H1 (cell line): ENCODE data around the gene KCNJ10. TPM values are rescaled to one million over a fixed set of nuclear protein-coding genes. Genes with fewer than 3 reads are reported as not detected.

Source experiments
- CTCF ChIA-PET: fragments of 300-600 bp; sonication (Branson Sonifier 250); formaldehyde crosslinking; loops from one replicate; lab custom pipeline; 2021; ENCODE audit not compliant: partially characterized antibody; lab: Charles Lee
- POLR2A ChIA-PET: fragments of 300-600 bp; sonication (Branson Sonifier 250); formaldehyde crosslinking; loops from one replicate; lab custom pipeline; 2021; ENCODE audit warnings: inconsistent platforms; ENCODE audit not compliant: partially characterized antibody; lab: Charles Lee
- DNase-seq, 2 experiments: peaks; one replicate each; pipeline versions ENCODE4 v3.0.0 to v3.0.0-alpha.2; 2010 to 2022; ENCODE audit warnings: low spot score in 2 of 2, low read depth in 1 of 2, mixed read lengths in 1 of 2
- FAIRE-seq: peaks from 2 replicates; lab custom pipeline; 2011; peaks lifted over from hg19 to GRCh38; lab: Jason Lieb, UNC
- H2AFZ ChIP-seq: 2 replicates; pipeline ENCODE4 v1.8.1; 2012; ENCODE audit warnings: low read length, inconsistent platforms
- H2AK5ac ChIP-seq: 2 replicates; pipeline ENCODE4 v1.6.1; 2013; ENCODE audit warnings: low read depth, low read length
- H2BK120ac ChIP-seq: replicated peaks from 2 replicates; pipeline ENCODE3; 2013; ENCODE audit warnings: low read depth, low read length, inconsistent platforms
- H2BK12ac ChIP-seq: 2 replicates; pipeline ENCODE4 v1.6.1; 2013; ENCODE audit warnings: low read depth, low read length
- H2BK15ac ChIP-seq: 2 replicates; pipeline ENCODE4 v1.6.1; 2013; ENCODE audit warnings: low read length
- H2BK20ac ChIP-seq: 2 replicates; pipeline ENCODE4 v1.6.1; 2013; ENCODE audit warnings: low read length
- H2BK5ac ChIP-seq: 2 replicates; pipeline ENCODE4 v1.6.1; 2013; ENCODE audit warnings: low read depth, low read length
- H3K14ac ChIP-seq: 2 replicates; pipeline ENCODE4 v1.6.1; 2013; ENCODE audit warnings: inconsistent platforms; ENCODE audit not compliant: insufficient read length
- H3K18ac ChIP-seq: 2 replicates; pipeline ENCODE4 v1.6.1; 2013; ENCODE audit warnings: low read length; ENCODE audit errors: extremely low read depth
- H3K23ac ChIP-seq: 2 replicates; pipeline ENCODE4 v1.6.1; 2013; ENCODE audit warnings: inconsistent platforms; ENCODE audit not compliant: insufficient read length
- H3K23me2 ChIP-seq: 2 replicates; pipeline ENCODE4 v1.6.1; 2013; ENCODE audit warnings: low read depth, low read length
- H3K27ac ChIP-seq: 2 replicates; pipeline ENCODE4 v1.6.1; 2011; ENCODE audit warnings: low read depth, low read length, inconsistent platforms
- H3K27me3 ChIP-seq, 4 experiments: replicated peaks in 1 of 4; 1 replicate in 1 of 4; 2 replicates in 3 of 4; pipeline versions ENCODE4 v1.6.1 to v1.8.1; 2011 to 2013; ENCODE audit warnings: low read length in 3 of 4, mild to moderate bottlenecking in 3 of 4, inconsistent platforms in 2 of 4, mixed read lengths in 2 of 4, moderate library complexity in 1 of 4; ENCODE audit not compliant: control insufficient read depth in 3 of 4, insufficient read depth in 3 of 4; ENCODE audit errors: extremely low read depth in 1 of 4
- H3K36me3 ChIP-seq, 4 experiments: 2 replicates each; pipeline versions ENCODE4 v1.6.1 to v1.8.1; 2011 to 2013; ENCODE audit warnings: mild to moderate bottlenecking in 4 of 4, low read length in 3 of 4, moderate library complexity in 2 of 4, control low read depth in 1 of 4, inconsistent platforms in 1 of 4; ENCODE audit not compliant: insufficient read depth in 4 of 4, control insufficient read depth in 2 of 4
- H3K4ac ChIP-seq: replicated peaks from 2 replicates; pipeline ENCODE3; 2013; ENCODE audit warnings: low read length, low read depth, mixed read lengths, inconsistent platforms; ENCODE audit not compliant: insufficient read length
- H3K4me1 ChIP-seq, 4 experiments: replicated peaks in 1 of 4; 1 replicate in 1 of 4; 2 replicates in 3 of 4; pipeline versions ENCODE4 v1.6.1 to v1.8.1; 2011 to 2013; ENCODE audit warnings: low read length in 3 of 4, inconsistent platforms in 2 of 4, mixed read lengths in 1 of 4; ENCODE audit not compliant: insufficient read depth in 4 of 4, control insufficient read depth in 3 of 4
- H3K4me2 ChIP-seq, 2 experiments: 2 replicates each; pipeline versions ENCODE4 v1.6.1 to v1.8.1; 2011 to 2013; ENCODE audit warnings: low read depth in 2 of 2, low read length in 2 of 2, control low read depth in 1 of 2, inconsistent platforms in 1 of 2, mild to moderate bottlenecking in 1 of 2; ENCODE audit not compliant: insufficient read depth in 1 of 2
- H3K4me3 ChIP-seq, 4 experiments: fragments of 200-600, 300-600 bp in 1 of 4; sonication (generic), shearing (Covaris generic), sonication (Bioruptor Twin) in 1 of 4; 2 replicates each; pipeline versions ENCODE4 v1.5.1 to v1.8.1; 2011 to 2016; ENCODE audit warnings: low read length in 4 of 4, low read depth in 3 of 4, control low read depth in 2 of 4, inconsistent platforms in 2 of 4, mild to moderate bottlenecking in 2 of 4, mixed read lengths in 1 of 4, moderate library complexity in 1 of 4; ENCODE audit not compliant: insufficient read depth in 2 of 4; ENCODE audit errors: extremely low read depth in 1 of 4
- H3K56ac ChIP-seq: replicated peaks from 2 replicates; pipeline ENCODE3; 2013; ENCODE audit warnings: low read depth, mild to moderate bottlenecking, mixed read lengths, low read length, inconsistent platforms; ENCODE audit not compliant: insufficient read length
- H3K79me1 ChIP-seq: 2 replicates; pipeline ENCODE4 v1.6.1; 2013; ENCODE audit warnings: low read depth, low read length, control low read depth
- H3K79me2 ChIP-seq, 2 experiments: 2 replicates each; pipeline versions ENCODE4 v1.6.1 to v1.8.1; 2012 to 2013; ENCODE audit warnings: low read length in 2 of 2, mild to moderate bottlenecking in 2 of 2, inconsistent platforms in 1 of 2; ENCODE audit not compliant: insufficient read depth in 2 of 2, control insufficient read depth in 1 of 2
- H3K9ac ChIP-seq, 4 experiments: replicated peaks in 1 of 4; 1 replicate in 1 of 4; 2 replicates in 3 of 4; pipeline versions ENCODE4 v1.6.1 to v1.8.1; 2011 to 2013; ENCODE audit warnings: low read depth in 3 of 4, low read length in 3 of 4, control low read depth in 2 of 4, mild to moderate bottlenecking in 2 of 4, moderate library complexity in 2 of 4, inconsistent platforms in 1 of 4; ENCODE audit errors: extremely low read depth in 1 of 4
- H3K9me3 ChIP-seq, 2 experiments: 2 replicates each; pipeline versions ENCODE4 v1.6.1 to v1.8.1; 2012 to 2013; ENCODE audit warnings: mild to moderate bottlenecking in 2 of 2, moderate library complexity in 2 of 2, control low read depth in 1 of 2, inconsistent platforms in 1 of 2, low read depth in 1 of 2, low read length in 1 of 2, mixed read lengths in 1 of 2; ENCODE audit not compliant: insufficient read depth in 2 of 2
- H4K20me1 ChIP-seq, 2 experiments: replicated peaks in 1 of 2; 2 replicates each; pipeline versions ENCODE3 to v1.8.1; 2011 to 2013; ENCODE audit warnings: inconsistent platforms in 2 of 2, low read length in 2 of 2, mild to moderate bottlenecking in 1 of 2; ENCODE audit not compliant: insufficient read depth in 2 of 2, control insufficient read depth in 1 of 2
- H4K5ac ChIP-seq: 2 replicates; pipeline ENCODE4 v1.6.1; 2013; ENCODE audit warnings: low read length, low read depth, mixed read lengths, inconsistent platforms; ENCODE audit not compliant: insufficient read length
- H4K8ac ChIP-seq: 2 replicates; pipeline ENCODE4 v1.8.0; 2013; ENCODE audit warnings: mild to moderate bottlenecking, moderate library complexity, low read length, inconsistent platforms; ENCODE audit not compliant: insufficient read depth; ENCODE audit errors: extremely low read depth
- H4K91ac ChIP-seq: replicated peaks from 2 replicates; pipeline ENCODE3; 2013; ENCODE audit warnings: low read length, mixed read lengths, inconsistent platforms; ENCODE audit not compliant: insufficient read length
- CBX8 ChIP-seq: fragments of 300-800, 300-1000 bp; sonication (generic); IDR thresholded peaks from 2 replicates; pipeline ENCODE4 v1.7.1; 2016; ENCODE audit warnings: low read depth, low read length, borderline replicate concordance
- CEBPB ChIP-seq: IDR thresholded peaks from 2 replicates; pipeline ENCODE4 v1.6.1; 2012; ENCODE audit warnings: low read depth, low read length
- CTCF ChIP-seq, 3 experiments: IDR thresholded peaks; 1 replicate in 2 of 3; 2 replicates in 1 of 3; pipeline versions ENCODE4 v1.5.1 to v1.6.1; 2011; ENCODE audit warnings: low read length in 3 of 3, mild to moderate bottlenecking in 3 of 3, inconsistent platforms in 2 of 3, low read depth in 1 of 3, moderate library complexity in 1 of 3; ENCODE audit not compliant: insufficient read depth in 1 of 3; ENCODE audit errors: control extremely low read depth in 1 of 3
- EZH2 ChIP-seq: fragments of 200-600 bp; sonication (generic); IDR thresholded peaks from 2 replicates; pipeline ENCODE4 v1.7.1; 2012; ENCODE audit warnings: low read depth, mild to moderate bottlenecking, moderate library complexity, low read length, inconsistent platforms; ENCODE audit not compliant: severe bottlenecking
- GABPA ChIP-seq: IDR thresholded peaks from 2 replicates; pipeline ENCODE4 v1.6.1; 2011; ENCODE audit warnings: mild to moderate bottlenecking, low read length, moderate library complexity, borderline replicate concordance; ENCODE audit not compliant: insufficient read depth
- KDM4A ChIP-seq: IDR thresholded peaks from one replicate; pipeline ENCODE4 v1.7.1; 2012; ENCODE audit warnings: low read depth, mild to moderate bottlenecking, moderate library complexity, low read length, inconsistent platforms; ENCODE audit not compliant: severe bottlenecking
- RFX5 ChIP-seq: IDR thresholded peaks from 2 replicates; pipeline ENCODE4 v1.6.1; 2011; ENCODE audit warnings: low read depth, low read length, improper control_type of control experiment, borderline replicate concordance
- SAP30 ChIP-seq: fragments of 300-600 bp; sonication (generic); IDR thresholded peaks from 2 replicates; pipeline ENCODE4 v1.7.1; 2012; ENCODE audit warnings: low read length, moderate library complexity, mild to moderate bottlenecking, inconsistent platforms; ENCODE audit not compliant: insufficient read depth, insufficient replicate concordance
- SUZ12 ChIP-seq: fragments of 200-600 bp; sonication (generic); IDR thresholded peaks from 2 replicates; pipeline ENCODE4 v1.6.1; 2012; ENCODE audit warnings: mild to moderate bottlenecking, inconsistent platforms, low read length, moderate library complexity, mixed read lengths
- YY1 ChIP-seq: IDR thresholded peaks from 2 replicates; pipeline ENCODE4 v1.6.1; 2011; ENCODE audit warnings: low read depth, mild to moderate bottlenecking, low read length
- WGBS, 2 experiments: shearing (Covaris generic) in 1 of 2; methylation state at CpG; one replicate each; pipeline versions ENCODE4 v1.1.6 to v1.1.7; 2013 to 2015; ENCODE audit warnings: low lambda C conversion rate in 2 of 2, mixed read lengths in 2 of 2, inconsistent platforms in 1 of 2, low coverage in 1 of 2, missing lambda C conversion rate in 1 of 2; ENCODE audit not compliant: insufficient replicate concordance in 2 of 2, insufficient coverage in 1 of 2, insufficient read length in 1 of 2; ENCODE audit errors: extremely low coverage in 1 of 2, missing lambda C conversion rate in 1 of 2; 5-methylcytosine and 5-hydroxymethylcytosine counted together
- polyA plus RNA-seq, 7 experiments: library from polyadenylated mRNA; depleted of rRNA in 3 of 7; stranded (reverse) in 5 of 7; unstranded in 2 of 7; fragments of >200 nt in 5 of 7; fragments of 200-250 nt in 2 of 7; gene quantifications; 1 replicate in 5 of 7; 2 replicates in 1 of 7; 4 replicates in 1 of 7; pipeline versions ENCODE4 v1.2.1 to v1.2.3, GENCODE V29; 2011 to 2013; ENCODE audit warnings: missing spikeins in 2 of 7, mixed read lengths in 2 of 7
- total RNA-seq: library from RNA; stranded (reverse); fragmentation: NEBNext Ultra II Directional; extraction: Animal tissue kit (Norgen Biotek cat#: 25700); gene quantifications from 2 replicates; pipeline ENCODE4 v1.2.1, GENCODE V29; 2021

KCNJ10 gene
- total and polyA plus RNA-seq, 2 of the 8 experiments (the other 6 are each of a cell fraction or from before 2014, with no cell fraction given) = 1.7 to 2.4 TPM

- CTCF ChIA-PET = interaction anchor here (1.3 to 11.8 kb wide), 5 partner anchors 12 to 128 kb away, joined by 3 to 129 read pairs (median 4); no protein-coding TSS in a partner anchor
- WGBS, 2 experiments = 88% methylated on average over 3 of the region's 3 CpGs; no CpG with 5 or more reads in 1 of the 2 experiments
- H3K56ac ChIP-seq = no peak overlapping the region
- TF ChIP-seq CEBPB (no peak), CBX8 (no peak), CTCF (IDR thresholded peaks at IDR 0.05; ENCODE audit: control extremely low read depth in 1 of 3, insufficient read depth in 1 of 3, low read depth in 1 of 3, low read length in 3 of 3) (no peak), RFX5 (no peak), SUZ12 (no peak), EZH2 (no peak), SAP30 (no peak), GABPA (no peak), KDM4A (no peak), YY1 (no peak)
These were observed 51.6 kb downstream of the KCNJ10 start for GRCh38 chr1:160018347-160018746.

More at GRCh38 chr1:160018347-160018746, 51.6 kb downstream of the KCNJ10 start:
- no peak overlapping the region for H2BK120ac ChIP-seq
- H3K9me3 ChIP-seq = no peaks in the 10 kb centered on the region
- no peak for FAIRE-seq
- H3K4me3 ChIP-seq = no peak overlapping the region
- no peak overlapping the region for H3K23ac ChIP-seq
- H2BK5ac ChIP-seq = no peak overlapping the region
- no peak overlapping the region for H3K27ac ChIP-seq
- DNase-seq = no peak
- H3K14ac ChIP-seq = no peak overlapping the region
- no peak overlapping the region for H4K8ac ChIP-seq
- no peak overlapping the region for H2BK15ac ChIP-seq
- H3K23me2 ChIP-seq = no peaks in the 10 kb centered on the region
- H4K91ac ChIP-seq = no peak overlapping the region
- H4K5ac ChIP-seq = no peak overlapping the region
- H3K79me1 ChIP-seq = no peaks in the 10 kb centered on the region
- no peak overlapping the region for H2AFZ ChIP-seq
- H3K4me1 ChIP-seq = no peaks in the 10 kb centered on the region
- no peaks in the 10 kb centered on the region for H3K27me3 ChIP-seq
- POLR2A ChIA-PET = interaction anchor here (1.2 kb wide), 1 partner anchor 12 kb away, joined by 5 read pairs; no protein-coding TSS in a partner anchor
- no peak overlapping the region for H3K4ac ChIP-seq
- no peaks in the 10 kb centered on the region for H4K20me1 ChIP-seq
- no peak overlapping the region for H3K9ac ChIP-seq
- no peak overlapping the region for H2BK20ac ChIP-seq
- H3K4me2 ChIP-seq = no peak overlapping the region
- no peaks in the 10 kb centered on the region for H3K79me2 ChIP-seq
- no peaks in the 10 kb centered on the region for H3K36me3 ChIP-seq
- H2BK12ac ChIP-seq = no peak overlapping the region
- no peak overlapping the region for H2AK5ac ChIP-seq
- no peak overlapping the region for H3K18ac ChIP-seq
